BJ (cell line): ENCODE results near the gene STAT2. TPM values are rescaled to one million over a fixed set of nuclear protein-coding genes. Genes with fewer than 3 reads are reported as not detected.
"Not testable (repeated sequence)": the region's sequence is repeated elsewhere in the genome, so short reads cannot be mapped to it uniquely, and the experiment has no call there.

Experiments used
- CTCF ChIA-PET: fragments of 350-600 bp; formaldehyde crosslinking; extraction: SDS; loops from one replicate; lab custom pipeline; 2021; ENCODE audit warnings: antibody characterized with exemption, inconsistent platforms; lab: Yijun Ruan, JAX
- POLR2A ChIA-PET: fragments of 300-600 bp; sonication (Branson Sonifier 250); formaldehyde crosslinking; extraction: SDS; loops from one replicate; lab custom pipeline; 2021; ENCODE audit warnings: antibody characterized with exemption; lab: Charles Lee
- DNase-seq: peaks from one replicate; pipeline ENCODE4 v3.0.0-alpha.2; 2011; ENCODE audit warnings: low read depth
- H3K27me3 ChIP-seq: 2 replicates; pipeline ENCODE4 v1.6.0; 2011; ENCODE audit warnings: low read length; ENCODE audit not compliant: control insufficient read depth, insufficient read depth
- H3K36me3 ChIP-seq: 2 replicates; pipeline ENCODE4 v1.5.1; 2011; ENCODE audit warnings: low read length; ENCODE audit not compliant: control insufficient read depth, insufficient read depth
- H3K4me3 ChIP-seq: 2 replicates; pipeline ENCODE4 v1.5.1; 2011; ENCODE audit warnings: low read depth, mild to moderate bottlenecking, control low read depth, low read length
- CTCF ChIP-seq: IDR thresholded peaks from 2 replicates; pipeline ENCODE4 v1.5.1; 2011; ENCODE audit warnings: low read depth, mild to moderate bottlenecking, control low read depth, inconsistent platforms, low read length, moderate library complexity; ENCODE audit not compliant: insufficient read depth
- polyA plus RNA-seq: library from polyadenylated mRNA; depleted of rRNA; stranded (reverse); fragments of >200 nt; gene quantifications from 2 replicates; pipeline ENCODE4 v1.2.3, GENCODE V29; 2011

Gene STAT2
- polyA plus RNA-seq, 1 experiment, result 154 TPM

DNA sequence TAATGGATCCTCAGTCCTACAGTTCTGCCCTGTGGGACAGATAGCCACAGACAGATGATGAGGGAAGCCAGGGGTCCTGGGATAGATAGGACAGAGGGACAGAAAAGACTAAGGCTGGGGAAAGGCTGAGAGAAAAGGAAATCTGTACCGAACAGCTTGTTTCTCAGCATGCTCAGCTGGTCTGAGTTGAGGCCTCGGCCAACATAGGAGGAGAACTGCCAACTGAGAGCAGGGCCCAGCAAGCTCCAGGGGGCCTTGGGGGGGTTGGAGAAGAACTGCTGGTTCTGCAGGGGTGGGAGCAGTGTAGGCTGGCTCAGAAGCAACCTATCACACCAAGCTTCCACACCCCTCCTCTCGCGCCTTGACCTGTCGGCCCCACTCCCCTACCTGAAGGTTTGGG, 11.1 kb downstream of the STAT2 start:
- ChIA-PET POLR2A (interaction anchor here (0.6 kb wide), 1 partner anchor 100 kb away, joined by 7 read pairs; the partner anchor contains the start of gene TIMELESS), CTCF (interaction anchor here (1.3 to 3.5 kb wide), 4 partner anchors 10 to 159 kb away, joined by 3 to 10 read pairs (median 4); partner anchors contain the start of genes IL23A, SMARCC2 and STAT2)
- peaks cover 50% of the 10 kb centered on the region for H3K36me3 ChIP-seq
- TF ChIP-seq CTCF, result no peak
- H3K4me3 ChIP-seq, result no peak overlapping the region
- no peaks in the 10 kb centered on the region for H3K27me3 ChIP-seq
- no peak for DNase-seq

GRCh38 chr12:56347255-56347654, 12.7 kb downstream of the STAT2 start:
- DNase-seq, result not testable (repeated sequence)
- POLR2A ChIA-PET, result interaction anchor here (0.6 kb wide), 1 partner anchor 219 kb away, joined by 11 read pairs; the partner anchor contains the start of gene ESYT1
- CTCF ChIA-PET, result interaction anchor here (1.0 to 3.5 kb wide), 2 partner anchors 10 to 12 kb away, joined by 3 to 10 read pairs; partner anchors contain the start of gene STAT2

GRCh38 chr12:56346675-56347074, 13.2 kb downstream of the STAT2 start:
- POLR2A ChIA-PET, result no interaction called here
- Histone ChIP-seq H3K36me3 (peaks cover 53% of the 10 kb centered on the region), H3K27me3 (no peaks in the 10 kb centered on the region), H3K4me3 (no peak overlapping the region)
- CTCF ChIA-PET, result interaction anchor here (0.9 to 3.5 kb wide), 3 partner anchors 12 to 13 kb away, joined by 3 to 10 read pairs (median 4); partner anchors contain the start of genes PAN2 and STAT2
- no peak for DNase-seq
- TF ChIP-seq CTCF, result no peak

More at GRCh38 chr12:56347255-56347654, 12.7 kb downstream of the STAT2 start:
- H3K27me3 ChIP-seq, H3K4me3 ChIP-seq: not testable (repeated sequence)
- H3K36me3 ChIP-seq, result peaks cover 54% of the 10 kb centered on the region

DNA sequence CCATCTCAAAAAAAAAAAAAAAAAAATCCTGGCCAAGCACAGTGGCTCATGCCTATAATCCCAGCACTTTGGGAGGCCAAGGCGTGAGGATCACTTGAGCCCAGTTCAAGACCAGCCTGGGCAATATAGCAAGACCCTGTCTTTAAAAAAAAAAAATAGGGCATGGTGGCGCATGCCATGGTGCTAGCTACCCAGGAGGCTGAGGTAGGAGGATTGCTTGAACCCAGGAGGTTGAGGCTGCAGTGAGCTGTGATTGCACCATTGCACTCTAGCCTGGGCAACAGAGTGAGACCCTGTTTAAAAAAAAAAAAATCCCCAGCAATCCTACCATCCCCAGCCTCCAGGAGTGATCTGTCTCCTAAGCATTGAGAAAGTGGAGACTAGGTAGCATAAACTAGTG, 17.6 kb downstream of the STAT2 start:
- H3K4me3 ChIP-seq, H3K27me3 ChIP-seq, POLR2A ChIA-PET, DNase-seq: not testable (repeated sequence)
- CTCF ChIA-PET, result interaction anchor here (0.6 to 1.3 kb wide), 3 partner anchors 10 to 367 kb away, joined by 3 to 5 read pairs (median 3); no protein-coding TSS in a partner anchor
- peaks cover 27% of the 10 kb centered on the region for H3K36me3 ChIP-seq

DNA sequence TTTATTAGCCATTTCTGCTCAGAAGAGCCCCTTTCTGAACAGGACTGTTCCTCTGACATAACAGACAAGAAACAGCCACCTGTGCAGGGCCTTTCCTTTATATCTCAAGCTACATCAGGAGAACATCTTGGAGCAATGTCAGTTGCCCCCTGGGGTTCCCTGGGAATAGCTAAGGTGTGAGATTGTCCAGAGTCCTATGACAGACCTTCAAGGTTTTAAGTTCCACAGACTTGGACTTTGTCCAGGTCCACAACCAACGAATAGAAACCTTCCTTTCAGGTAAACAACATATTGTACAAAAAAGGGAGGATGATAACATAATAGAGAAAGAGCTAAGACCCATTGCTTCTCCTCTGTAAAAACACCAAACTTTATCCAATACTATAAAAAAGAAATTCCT, 18.3 kb downstream of the STAT2 start:
- no peak for TF ChIP-seq CTCF
- no peak overlapping the region for H3K4me3 ChIP-seq
- ChIA-PET POLR2A (no interaction called here), CTCF (interaction anchor here (0.9 to 1.3 kb wide), 2 partner anchors 9 to 10 kb away, joined by 3 to 4 read pairs; no protein-coding TSS in a partner anchor)
- H3K36me3 ChIP-seq, result peaks cover 23% of the 10 kb centered on the region
- H3K27me3 ChIP-seq, result no peaks in the 10 kb centered on the region
- no peak for DNase-seq

DNA sequence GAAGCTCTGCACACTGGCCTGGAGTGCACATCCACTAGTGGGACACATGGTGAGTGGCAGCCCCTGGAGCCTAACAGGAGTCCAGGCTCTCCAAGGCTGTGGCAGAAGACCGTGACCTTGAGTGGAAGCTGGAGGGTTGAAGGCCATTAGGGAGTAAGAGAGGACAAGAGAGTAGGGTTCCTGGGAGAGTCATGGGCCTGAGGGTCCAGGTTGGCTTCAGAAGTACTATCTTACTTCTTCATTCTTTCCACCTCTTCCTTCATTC, 20.8 kb downstream of the STAT2 start:
- Histone ChIP-seq H3K27me3 (no peaks in the 10 kb centered on the region), H3K36me3 (peaks cover 15% of the 10 kb centered on the region), H3K4me3 (no peak overlapping the region)
- ChIA-PET POLR2A (no interaction called here), CTCF (interaction anchor here (1.1 kb wide), 1 partner anchor 10 kb away, joined by 3 read pairs; no protein-coding TSS in a partner anchor)
- DNase-seq, result no peak
- TF ChIP-seq CTCF, result no peak
